H1 (cell line): ENCODE measurements around the gene RAD54L. TPM values are rescaled to one million over a fixed set of nuclear protein-coding genes. Genes with fewer than 3 reads are reported as not detected.

Experiments
- CTCF ChIA-PET: fragments of 300-600 bp; sonication (Branson Sonifier 250); formaldehyde crosslinking; loops from one replicate; lab custom pipeline; 2021; ENCODE audit not compliant: partially characterized antibody; lab: Charles Lee
- POLR2A ChIA-PET: fragments of 300-600 bp; sonication (Branson Sonifier 250); formaldehyde crosslinking; loops from one replicate; lab custom pipeline; 2021; ENCODE audit warnings: inconsistent platforms; ENCODE audit not compliant: partially characterized antibody; lab: Charles Lee
- DNase-seq, 2 experiments: peaks; one replicate each; pipeline versions ENCODE4 v3.0.0 to v3.0.0-alpha.2; 2010 to 2022; ENCODE audit warnings: low spot score in 2 of 2, low read depth in 1 of 2, mixed read lengths in 1 of 2
- FAIRE-seq: peaks from 2 replicates; lab custom pipeline; 2011; peaks lifted over from hg19 to GRCh38; lab: Jason Lieb, UNC
- H2AFZ ChIP-seq: 2 replicates; pipeline ENCODE4 v1.8.1; 2012; ENCODE audit warnings: low read length, inconsistent platforms
- H2AK5ac ChIP-seq: 2 replicates; pipeline ENCODE4 v1.6.1; 2013; ENCODE audit warnings: low read depth, low read length
- H2BK120ac ChIP-seq: replicated peaks from 2 replicates; pipeline ENCODE3; 2013; ENCODE audit warnings: low read depth, low read length, inconsistent platforms
- H2BK12ac ChIP-seq: 2 replicates; pipeline ENCODE4 v1.6.1; 2013; ENCODE audit warnings: low read depth, low read length
- H2BK15ac ChIP-seq: 2 replicates; pipeline ENCODE4 v1.6.1; 2013; ENCODE audit warnings: low read length
- H2BK20ac ChIP-seq: 2 replicates; pipeline ENCODE4 v1.6.1; 2013; ENCODE audit warnings: low read length
- H2BK5ac ChIP-seq: 2 replicates; pipeline ENCODE4 v1.6.1; 2013; ENCODE audit warnings: low read depth, low read length
- H3K14ac ChIP-seq: 2 replicates; pipeline ENCODE4 v1.6.1; 2013; ENCODE audit warnings: inconsistent platforms; ENCODE audit not compliant: insufficient read length
- H3K18ac ChIP-seq: 2 replicates; pipeline ENCODE4 v1.6.1; 2013; ENCODE audit warnings: low read length; ENCODE audit errors: extremely low read depth
- H3K23ac ChIP-seq: 2 replicates; pipeline ENCODE4 v1.6.1; 2013; ENCODE audit warnings: inconsistent platforms; ENCODE audit not compliant: insufficient read length
- H3K23me2 ChIP-seq: 2 replicates; pipeline ENCODE4 v1.6.1; 2013; ENCODE audit warnings: low read depth, low read length
- H3K27ac ChIP-seq: 2 replicates; pipeline ENCODE4 v1.6.1; 2011; ENCODE audit warnings: low read depth, low read length, inconsistent platforms
- H3K27me3 ChIP-seq, 4 experiments: replicated peaks in 1 of 4; 1 replicate in 1 of 4; 2 replicates in 3 of 4; pipeline versions ENCODE4 v1.6.1 to v1.8.1; 2011 to 2013; ENCODE audit warnings: low read length in 3 of 4, mild to moderate bottlenecking in 3 of 4, inconsistent platforms in 2 of 4, mixed read lengths in 2 of 4, moderate library complexity in 1 of 4; ENCODE audit not compliant: control insufficient read depth in 3 of 4, insufficient read depth in 3 of 4; ENCODE audit errors: extremely low read depth in 1 of 4
- H3K36me3 ChIP-seq, 4 experiments: 2 replicates each; pipeline versions ENCODE4 v1.6.1 to v1.8.1; 2011 to 2013; ENCODE audit warnings: mild to moderate bottlenecking in 4 of 4, low read length in 3 of 4, moderate library complexity in 2 of 4, control low read depth in 1 of 4, inconsistent platforms in 1 of 4; ENCODE audit not compliant: insufficient read depth in 4 of 4, control insufficient read depth in 2 of 4
- H3K4ac ChIP-seq: replicated peaks from 2 replicates; pipeline ENCODE3; 2013; ENCODE audit warnings: low read length, low read depth, mixed read lengths, inconsistent platforms; ENCODE audit not compliant: insufficient read length
- H3K4me1 ChIP-seq, 4 experiments: replicated peaks in 1 of 4; 1 replicate in 1 of 4; 2 replicates in 3 of 4; pipeline versions ENCODE4 v1.6.1 to v1.8.1; 2011 to 2013; ENCODE audit warnings: low read length in 3 of 4, inconsistent platforms in 2 of 4, mixed read lengths in 1 of 4; ENCODE audit not compliant: insufficient read depth in 4 of 4, control insufficient read depth in 3 of 4
- H3K4me2 ChIP-seq, 2 experiments: 2 replicates each; pipeline versions ENCODE4 v1.6.1 to v1.8.1; 2011 to 2013; ENCODE audit warnings: low read depth in 2 of 2, low read length in 2 of 2, control low read depth in 1 of 2, inconsistent platforms in 1 of 2, mild to moderate bottlenecking in 1 of 2; ENCODE audit not compliant: insufficient read depth in 1 of 2
- H3K4me3 ChIP-seq, 4 experiments: fragments of 200-600, 300-600 bp in 1 of 4; sonication (generic), shearing (Covaris generic), sonication (Bioruptor Twin) in 1 of 4; 2 replicates each; pipeline versions ENCODE4 v1.5.1 to v1.8.1; 2011 to 2016; ENCODE audit warnings: low read length in 4 of 4, low read depth in 3 of 4, control low read depth in 2 of 4, inconsistent platforms in 2 of 4, mild to moderate bottlenecking in 2 of 4, mixed read lengths in 1 of 4, moderate library complexity in 1 of 4; ENCODE audit not compliant: insufficient read depth in 2 of 4; ENCODE audit errors: extremely low read depth in 1 of 4
- H3K56ac ChIP-seq: replicated peaks from 2 replicates; pipeline ENCODE3; 2013; ENCODE audit warnings: low read depth, mild to moderate bottlenecking, mixed read lengths, low read length, inconsistent platforms; ENCODE audit not compliant: insufficient read length
- H3K79me1 ChIP-seq: 2 replicates; pipeline ENCODE4 v1.6.1; 2013; ENCODE audit warnings: low read depth, low read length, control low read depth
- H3K79me2 ChIP-seq, 2 experiments: 2 replicates each; pipeline versions ENCODE4 v1.6.1 to v1.8.1; 2012 to 2013; ENCODE audit warnings: low read length in 2 of 2, mild to moderate bottlenecking in 2 of 2, inconsistent platforms in 1 of 2; ENCODE audit not compliant: insufficient read depth in 2 of 2, control insufficient read depth in 1 of 2
- H3K9ac ChIP-seq, 4 experiments: replicated peaks in 1 of 4; 1 replicate in 1 of 4; 2 replicates in 3 of 4; pipeline versions ENCODE4 v1.6.1 to v1.8.1; 2011 to 2013; ENCODE audit warnings: low read depth in 3 of 4, low read length in 3 of 4, control low read depth in 2 of 4, mild to moderate bottlenecking in 2 of 4, moderate library complexity in 2 of 4, inconsistent platforms in 1 of 4; ENCODE audit errors: extremely low read depth in 1 of 4
- H3K9me3 ChIP-seq, 2 experiments: 2 replicates each; pipeline versions ENCODE4 v1.6.1 to v1.8.1; 2012 to 2013; ENCODE audit warnings: mild to moderate bottlenecking in 2 of 2, moderate library complexity in 2 of 2, control low read depth in 1 of 2, inconsistent platforms in 1 of 2, low read depth in 1 of 2, low read length in 1 of 2, mixed read lengths in 1 of 2; ENCODE audit not compliant: insufficient read depth in 2 of 2
- H4K20me1 ChIP-seq, 2 experiments: replicated peaks in 1 of 2; 2 replicates each; pipeline versions ENCODE3 to v1.8.1; 2011 to 2013; ENCODE audit warnings: inconsistent platforms in 2 of 2, low read length in 2 of 2, mild to moderate bottlenecking in 1 of 2; ENCODE audit not compliant: insufficient read depth in 2 of 2, control insufficient read depth in 1 of 2
- H4K5ac ChIP-seq: 2 replicates; pipeline ENCODE4 v1.6.1; 2013; ENCODE audit warnings: low read length, low read depth, mixed read lengths, inconsistent platforms; ENCODE audit not compliant: insufficient read length
- H4K8ac ChIP-seq: 2 replicates; pipeline ENCODE4 v1.8.0; 2013; ENCODE audit warnings: mild to moderate bottlenecking, moderate library complexity, low read length, inconsistent platforms; ENCODE audit not compliant: insufficient read depth; ENCODE audit errors: extremely low read depth
- H4K91ac ChIP-seq: replicated peaks from 2 replicates; pipeline ENCODE3; 2013; ENCODE audit warnings: low read length, mixed read lengths, inconsistent platforms; ENCODE audit not compliant: insufficient read length
- BCL11A ChIP-seq, 2 experiments: IDR thresholded peaks; one replicate each; pipeline ENCODE4 v1.6.1; 2011; ENCODE audit warnings: low read depth in 2 of 2, low read length in 2 of 2, mild to moderate bottlenecking in 2 of 2
- CBX5 ChIP-seq: fragments of 300-800, 300-1000 bp; sonication (generic); IDR thresholded peaks from 2 replicates; pipeline ENCODE4 v1.7.1; 2016; ENCODE audit warnings: antibody characterized with exemption, low read length, low read depth
- CBX8 ChIP-seq: fragments of 300-800, 300-1000 bp; sonication (generic); IDR thresholded peaks from 2 replicates; pipeline ENCODE4 v1.7.1; 2016; ENCODE audit warnings: low read depth, low read length, borderline replicate concordance
- CHD2 ChIP-seq: IDR thresholded peaks from 2 replicates; pipeline ENCODE4 v1.6.1; 2012; ENCODE audit warnings: low read length, improper control_type of control experiment
- CTBP2 ChIP-seq: IDR thresholded peaks from 2 replicates; pipeline ENCODE4 v1.7.0; 2011; ENCODE audit warnings: borderline replicate concordance, mild to moderate bottlenecking, moderate library complexity, mixed read lengths, low read length; ENCODE audit not compliant: insufficient read depth, insufficient read length
- JUND ChIP-seq: IDR thresholded peaks from 2 replicates; pipeline ENCODE4 v1.6.1; 2011; ENCODE audit warnings: mild to moderate bottlenecking, improper control_type of control experiment, low read length
- KDM4A ChIP-seq: IDR thresholded peaks from one replicate; pipeline ENCODE4 v1.7.1; 2012; ENCODE audit warnings: low read depth, mild to moderate bottlenecking, moderate library complexity, low read length, inconsistent platforms; ENCODE audit not compliant: severe bottlenecking
- MAX ChIP-seq: IDR thresholded peaks from 2 replicates; pipeline ENCODE4 v1.6.1; 2012; ENCODE audit warnings: inconsistent platforms
- POLR2AphosphoS5 ChIP-seq: IDR thresholded peaks from 2 replicates; pipeline ENCODE4 v1.6.1; 2011; ENCODE audit warnings: low read depth, low read length
- POU5F1 ChIP-seq: IDR thresholded peaks from 2 replicates; pipeline ENCODE4 v1.6.1; 2011; ENCODE audit warnings: low read depth, mild to moderate bottlenecking, low read length, moderate library complexity
- RXRA ChIP-seq: IDR thresholded peaks from 2 replicates; pipeline ENCODE4 v1.6.1; 2011; ENCODE audit warnings: low read depth, mild to moderate bottlenecking, low read length, moderate library complexity; ENCODE audit not compliant: insufficient read depth
- SIN3A ChIP-seq, 2 experiments: IDR thresholded peaks in 1 of 2; conservative IDR thresholded peaks in 1 of 2; 2 replicates each; pipeline ENCODE4 v1.6.1; 2011 to 2012; ENCODE audit warnings: low read length in 2 of 2, improper control_type of control experiment in 1 of 2, low read depth in 1 of 2, mild to moderate bottlenecking in 1 of 2
- SP1 ChIP-seq: IDR thresholded peaks from 2 replicates; pipeline ENCODE4 v1.6.1; 2011; ENCODE audit warnings: low read depth, low read length
- WGBS, 2 experiments: shearing (Covaris generic) in 1 of 2; methylation state at CpG; one replicate each; pipeline versions ENCODE4 v1.1.6 to v1.1.7; 2013 to 2015; ENCODE audit warnings: low lambda C conversion rate in 2 of 2, mixed read lengths in 2 of 2, inconsistent platforms in 1 of 2, low coverage in 1 of 2, missing lambda C conversion rate in 1 of 2; ENCODE audit not compliant: insufficient replicate concordance in 2 of 2, insufficient coverage in 1 of 2, insufficient read length in 1 of 2; ENCODE audit errors: extremely low coverage in 1 of 2, missing lambda C conversion rate in 1 of 2; 5-methylcytosine and 5-hydroxymethylcytosine counted together
- polyA plus RNA-seq, 7 experiments: library from polyadenylated mRNA; depleted of rRNA in 3 of 7; stranded (reverse) in 5 of 7; unstranded in 2 of 7; fragments of >200 nt in 5 of 7; fragments of 200-250 nt in 2 of 7; gene quantifications; 1 replicate in 5 of 7; 2 replicates in 1 of 7; 4 replicates in 1 of 7; pipeline versions ENCODE4 v1.2.1 to v1.2.3, GENCODE V29; 2011 to 2013; ENCODE audit warnings: missing spikeins in 2 of 7, mixed read lengths in 2 of 7
- total RNA-seq: library from RNA; stranded (reverse); fragmentation: NEBNext Ultra II Directional; extraction: Animal tissue kit (Norgen Biotek cat#: 25700); gene quantifications from 2 replicates; pipeline ENCODE4 v1.2.1, GENCODE V29; 2021

RAD54L gene
- total and polyA plus RNA-seq, 2 of the 8 experiments (the other 6 are each of a cell fraction or from before 2014, with no cell fraction given), result 43.5 to 50.3 TPM

GRCh38 chr1:46288485-46289133, 41.0 kb downstream of the RAD54L start:
- H3K27ac ChIP-seq, result no peak overlapping the region
- H2BK15ac ChIP-seq, result no peak overlapping the region
- no peak overlapping the region for H4K8ac ChIP-seq
- H4K91ac ChIP-seq, result no peak overlapping the region
- no peak overlapping the region for H3K4ac ChIP-seq
- H3K14ac ChIP-seq, result no peak overlapping the region
- H2BK5ac ChIP-seq, result no peak overlapping the region
- H3K9ac ChIP-seq, result no peak overlapping the region
- H3K18ac ChIP-seq, result no peak overlapping the region
- peaks cover 5 to 18% (median 8%) of the 10 kb centered on the region in 4 experiments; a peak in 7 of 8 replicates for H3K36me3 ChIP-seq
- H4K20me1 ChIP-seq, result no peaks in the 10 kb centered on the region
- H3K79me2 ChIP-seq, result no peaks in the 10 kb centered on the region
- CTCF ChIA-PET, result interaction anchor here (0.8 to 1.2 kb wide), 3 partner anchors 26 to 154 kb away, joined by 3 to 4 read pairs (median 3); no protein-coding TSS in a partner anchor
- POLR2A ChIA-PET, result interaction anchor here (0.6 to 33.1 kb wide), 8 partner anchors 0 to 1604 kb away, joined by 3 to 689 read pairs (median 4); partner anchors contain the start of genes LRRC41 and UQCRH
- H2BK20ac ChIP-seq, result no peak overlapping the region
- no peaks in the 10 kb centered on the region for H3K79me1 ChIP-seq
- H2AK5ac ChIP-seq, result no peak overlapping the region
- H3K56ac ChIP-seq, result no peak overlapping the region
- H3K4me2 ChIP-seq, result no peak overlapping the region
- H2BK120ac ChIP-seq, result no peak overlapping the region
- H4K5ac ChIP-seq, result no peak overlapping the region
- H3K27me3 ChIP-seq, result no peaks in the 10 kb centered on the region
- no peak overlapping the region for H3K4me3 ChIP-seq
- FAIRE-seq (no peak), DNase-seq (no peak)
- H2AFZ ChIP-seq, result no peak overlapping the region
- H2BK12ac ChIP-seq, result no peak overlapping the region
- no peak overlapping the region for H3K23ac ChIP-seq
- H3K4me1 ChIP-seq, result no peaks in the 10 kb centered on the region; a peak in 1 of 7 replicates
- 82% methylated on average over 1 of the region's 1 CpG; no CpG with 5 or more reads in 1 of the 2 experiments for WGBS, 2 experiments
- no peaks in the 10 kb centered on the region for H3K9me3 ChIP-seq
- no peaks in the 10 kb centered on the region for H3K23me2 ChIP-seq
- TF ChIP-seq MAX (no peak), SIN3A (conservative IDR thresholded peaks at IDR 0.05 in 1 of 2, IDR thresholded peaks at IDR 0.05 in 1 of 2; ENCODE audit: low read depth in 1 of 2, low read length in 2 of 2) (no peak), POU5F1 (no peak), SP1 (no peak), BCL11A (IDR thresholded peaks at IDR 0.05; ENCODE audit: low read depth in 2 of 2, low read length in 2 of 2) (no peak), CTBP2 (no peak), POLR2AphosphoS5 (no peak), RXRA (no peak), CBX8 (no peak), JUND (no peak), KDM4A (no peak), CHD2 (no peak), CBX5 (no peak)
